Omental fat pad (tissue), 4 donors: ENCODE data around the gene FAM167B. TPM values are rescaled to one million over a fixed set of nuclear protein-coding genes. Genes with fewer than 3 reads are reported as not detected.
"Not testable (repeated sequence)": the region's sequence is repeated elsewhere in the genome, so short reads cannot be mapped to it uniquely, and the experiment has no call there.

ENCODE experiments used
- ATAC-seq: fragments of 150-250 bp; one replicate; pipeline ENCODE4 v1.9.1; 2016; ENCODE audit warnings: mild to moderate bottlenecking, moderate library complexity; ENCODE audit not compliant: low FRiP score
- DNase-seq: peaks from one replicate; pipeline ENCODE4 v3.0.0-alpha.2; 2019; ENCODE audit warnings: low spot score
- CTCF ChIP-seq, 3 donors: fragments of 450-650 bp; IDR thresholded peaks; one replicate each; pipeline ENCODE4 v1.5.1; 2016 to 2017; ENCODE audit warnings: antibody characterized with exemption in 3 of 3, mild to moderate bottlenecking in 3 of 3, moderate library complexity in 2 of 3
- total RNA-seq, 4 donors: library from RNA; depleted of rRNA; stranded (reverse); fragments of >200 nt; gene quantifications; one replicate each; pipeline ENCODE4 v1.1.0, GENCODE V29; 2016

The FAM167B gene
- total RNA-seq, 4 donors from 2014 or later: 1.8 to 14.8 (median 3.8) TPM

DNA sequence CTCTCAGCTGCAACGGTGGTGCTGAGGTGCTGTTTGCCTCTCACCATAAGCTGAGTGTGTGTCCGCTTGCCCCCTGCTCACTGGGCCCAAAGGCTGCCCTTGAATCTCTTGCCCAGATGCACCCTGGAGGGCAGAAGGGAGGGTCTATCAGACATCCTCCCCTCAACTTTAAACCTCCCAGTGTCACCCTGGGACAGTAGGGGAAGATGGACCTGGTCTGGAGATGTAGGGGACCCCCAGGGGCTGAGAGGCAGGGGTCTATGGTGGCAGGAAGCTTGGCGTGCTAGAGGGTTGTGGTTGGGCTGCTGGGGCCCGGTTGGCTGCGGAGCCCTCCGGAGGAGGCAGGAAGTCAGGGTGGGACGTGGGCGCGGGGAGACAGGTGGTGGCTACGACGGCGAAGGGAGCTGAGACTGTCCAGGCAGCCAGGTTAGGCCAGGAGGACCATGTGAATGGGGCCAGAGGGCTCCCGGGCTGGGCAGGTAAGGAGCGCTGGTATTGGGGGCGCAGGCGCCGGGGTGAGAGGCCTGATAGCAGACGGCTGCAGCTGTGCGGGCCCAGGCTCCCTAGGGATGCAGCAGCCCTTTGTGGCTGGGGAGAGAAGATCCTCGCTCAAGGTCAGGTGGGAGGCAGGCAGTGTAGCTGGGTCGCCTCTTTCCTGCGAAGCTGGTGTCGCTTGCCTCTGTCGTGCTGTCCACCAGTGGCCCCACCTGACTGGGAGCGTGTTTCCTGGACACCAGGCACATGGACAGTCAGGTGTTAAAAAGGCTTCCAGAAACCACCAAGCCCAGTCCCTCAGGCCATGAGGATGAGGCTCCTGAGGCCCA, 4.1 kb downstream of the FAM167B start, which contains the start of gene LCK:
LCK (plus strand) TSS at position 373 of the 824 bp plus-strand sequence. CDS start 23,065 bp downstream, outside the sequence.
- no peak for DNase-seq
- no peak for ATAC-seq
- no peak for TF ChIP-seq CTCF (IDR thresholded peaks at IDR 0.05)

GRCh38 chr1:32255072-32256071, 8.3 kb downstream of the FAM167B start:
- DNase-seq: no peak
- ATAC-seq: no peak
- TF ChIP-seq CTCF (IDR thresholded peaks at IDR 0.05): no peak

DNA sequence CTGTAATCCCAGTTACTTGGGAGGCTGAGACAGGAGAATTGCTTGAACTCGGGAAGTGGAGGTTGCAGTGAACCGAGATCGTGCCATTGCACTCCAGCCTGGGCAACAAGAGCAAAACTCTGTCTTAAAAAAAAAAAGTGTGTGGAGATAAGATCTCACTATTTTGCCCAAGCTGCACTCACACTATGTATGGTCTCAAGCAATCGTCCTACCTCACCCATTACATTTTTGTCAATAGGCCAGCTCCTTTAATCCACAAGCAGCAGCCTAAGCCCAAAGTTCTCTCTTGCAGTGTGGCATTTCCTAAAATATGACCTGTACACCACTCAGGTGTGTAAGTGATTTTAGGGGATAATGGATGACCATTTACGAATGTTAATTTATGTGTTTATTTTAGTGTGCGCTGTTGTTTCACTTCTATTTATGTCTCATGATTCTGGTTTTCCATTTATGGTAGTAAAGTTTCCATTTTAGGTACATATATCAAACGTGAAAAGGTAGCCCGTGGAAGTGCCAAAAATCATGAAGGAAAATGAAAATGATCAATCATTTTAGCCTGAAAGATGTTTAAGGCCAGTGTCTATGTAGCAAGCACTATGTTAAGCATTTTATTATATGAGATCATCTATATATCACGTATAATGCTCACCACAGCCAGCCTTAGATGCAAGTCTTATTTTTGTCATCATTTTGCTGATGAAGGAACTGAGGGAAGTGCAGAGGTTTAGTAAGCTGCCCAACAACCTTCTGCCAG, 9.6 kb downstream of the FAM167B start:
- no peak for TF ChIP-seq CTCF (IDR thresholded peaks at IDR 0.05)
- ATAC-seq (no peak), DNase-seq (no peak)

GRCh38 chr1:32257227-32257508, 10.1 kb downstream of the FAM167B start:
- DNase-seq (no peak), ATAC-seq (no peak)
- TF ChIP-seq CTCF (IDR thresholded peaks at IDR 0.05): no peak

GRCh38 chr1:32263236-32263593, 16.2 kb downstream of the FAM167B start:
- not testable (repeated sequence) for DNase-seq, ATAC-seq

GRCh38 chr1:32263744-32264143, 16.7 kb downstream of the FAM167B start:
- no peak for TF ChIP-seq CTCF (IDR thresholded peaks at IDR 0.05)

GRCh38 chr1:32265846-32266245, 18.8 kb downstream of the FAM167B start:
- ATAC-seq (no peak), DNase-seq (no peak)
- no peak for TF ChIP-seq CTCF (IDR thresholded peaks at IDR 0.05)

More at GRCh38 chr1:32263744-32264143, 16.7 kb downstream of the FAM167B start:
- DNase-seq (no peak), ATAC-seq (no peak)
